ENCODE results near the gene DGCR6L. TPM values are rescaled to one million over a fixed set of nuclear protein-coding genes. Genes with fewer than 3 reads are reported as not detected.
A peak's percentile ranks its signal among the peaks of the same experiment; 100 is the strongest.
"Not testable (repeated sequence)": the region's sequence is repeated elsewhere in the genome, so short reads cannot be mapped to it uniquely, and the experiment has no call there.

The DGCR6L gene
- total and polyA plus RNA-seq, 2 donors from 2014 or later = 35.3 to 137 TPM

DNA sequence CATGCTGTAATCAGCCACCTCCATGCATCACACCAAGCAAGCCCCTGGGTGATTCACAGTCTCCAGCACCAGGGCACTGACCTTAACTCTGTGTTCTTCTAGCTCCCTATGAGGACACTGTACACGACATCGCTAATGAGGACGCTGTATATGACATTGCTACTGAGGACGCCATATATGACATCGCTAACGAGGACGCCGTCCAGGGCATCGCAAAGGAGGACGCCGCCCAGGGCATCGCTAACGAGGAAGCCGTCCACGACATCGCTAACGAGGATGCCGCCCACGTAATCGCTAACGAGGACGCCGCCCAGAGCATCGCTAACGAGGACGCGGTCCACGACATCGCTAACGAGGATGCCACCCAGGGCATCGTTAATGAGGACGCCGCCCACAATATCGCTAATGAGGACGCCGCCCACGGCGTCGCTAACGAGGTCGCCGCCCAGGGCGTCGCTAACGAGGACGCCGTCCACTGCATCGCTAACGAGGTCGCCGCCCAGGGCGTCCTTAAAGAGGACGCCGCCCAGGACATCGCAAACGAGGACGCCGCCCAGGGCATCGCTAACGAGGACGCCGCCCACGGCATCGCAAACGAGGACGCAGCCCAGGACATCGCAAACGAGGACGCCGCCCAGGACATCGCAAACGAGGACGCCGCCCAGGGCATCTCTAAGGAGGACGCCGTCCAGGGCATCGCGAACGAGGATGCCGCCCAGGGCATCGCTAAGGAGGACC lies 34.5 kb upstream of the DGCR6L start:
- Histone ChIP-seq H3K27me3 (ENCODE audit: control insufficient read depth, insufficient read depth, low read length) (no peaks in the 10 kb centered on the region), H3K9ac (ENCODE audit: low read length in 3 of 3) (no peak overlapping the region), H3K27ac (ENCODE audit: low read depth in 2 of 2, low read length in 2 of 2) (no peak overlapping the region), H3K4me3 (ENCODE audit: low read length in 3 of 3) (no peak overlapping the region), H3K4me1 (ENCODE audit: control insufficient read depth in 2 of 3, insufficient read depth in 2 of 3, low read depth in 1 of 3, low read length in 3 of 3) (no peaks in the 10 kb centered on the region), H3K36me3 (ENCODE audit: control insufficient read depth in 2 of 3, insufficient read depth in 3 of 3, low read length in 3 of 3) (no peaks in the 10 kb centered on the region), H3K9me3 (ENCODE audit: control insufficient read depth in 2 of 3, insufficient read depth in 1 of 3, low read length in 3 of 3) (no peaks in the 10 kb centered on the region)
- no peak for DNase-seq
- no peak for FAIRE-seq
- intact Hi-C loops (cut with DNase I) = no loop called here
- TF ChIP-seq CTCF (IDR thresholded peaks at IDR 0.05; ENCODE audit: borderline replicate concordance, extremely low read depth, insufficient read depth) = no peak

DNA sequence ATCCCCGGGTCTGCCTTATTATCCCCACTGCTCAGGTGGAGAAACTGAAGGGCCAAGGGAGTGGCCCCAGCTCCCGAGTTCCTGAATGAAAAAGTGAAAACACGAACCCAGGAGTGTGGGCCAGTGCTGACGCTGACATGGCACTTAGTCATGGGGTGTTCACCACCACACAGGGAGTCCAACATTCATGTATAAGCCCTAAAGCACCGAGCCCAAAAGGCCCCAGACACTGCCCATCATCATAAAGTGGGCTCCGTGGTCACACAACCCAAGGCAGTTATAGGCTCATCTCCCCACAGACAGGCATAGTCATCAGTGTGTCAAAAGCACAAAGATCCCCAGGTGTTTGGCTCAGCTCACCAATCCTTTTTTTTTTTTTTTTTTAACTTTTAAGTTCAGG lies 32.7 kb upstream of the DGCR6L start:
- H3K27ac ChIP-seq (ENCODE audit: low read depth in 2 of 2, low read length in 2 of 2); intact Hi-C loops (cut with DNase I); H3K4me3 ChIP-seq (ENCODE audit: low read length in 3 of 3); H3K9me3 ChIP-seq (ENCODE audit: control insufficient read depth in 2 of 3, insufficient read depth in 1 of 3, low read length in 3 of 3); H3K4me1 ChIP-seq (ENCODE audit: control insufficient read depth in 2 of 3, insufficient read depth in 2 of 3, low read depth in 1 of 3, low read length in 3 of 3); H3K27me3 ChIP-seq (ENCODE audit: control insufficient read depth, insufficient read depth, low read length); H3K9ac ChIP-seq (ENCODE audit: low read length in 3 of 3); H3K36me3 ChIP-seq (ENCODE audit: control insufficient read depth in 2 of 3, insufficient read depth in 3 of 3, low read length in 3 of 3); DNase-seq; FAIRE-seq: not testable (repeated sequence)

- H3K9me3 ChIP-seq (ENCODE audit: control insufficient read depth in 2 of 3, insufficient read depth in 1 of 3, low read length in 3 of 3); H3K4me3 ChIP-seq (ENCODE audit: low read length in 3 of 3); H3K4me1 ChIP-seq (ENCODE audit: control insufficient read depth in 2 of 3, insufficient read depth in 2 of 3, low read depth in 1 of 3, low read length in 3 of 3); H3K27me3 ChIP-seq (ENCODE audit: control insufficient read depth, insufficient read depth, low read length); H3K9ac ChIP-seq (ENCODE audit: low read length in 3 of 3); H3K27ac ChIP-seq (ENCODE audit: low read depth in 2 of 2, low read length in 2 of 2); H3K36me3 ChIP-seq (ENCODE audit: control insufficient read depth in 2 of 3, insufficient read depth in 3 of 3, low read length in 3 of 3); DNase-seq; FAIRE-seq; intact Hi-C loops (cut with DNase I): not testable (repeated sequence)
Observed at GRCh38 chr22:20346553-20346952, 26.7 kb upstream of the DGCR6L start.

GRCh38 chr22:20338291-20338690 lies 18.4 kb upstream of the DGCR6L start:
- intact Hi-C loops (cut with DNase I); FAIRE-seq; H3K36me3 ChIP-seq (ENCODE audit: control insufficient read depth in 2 of 3, insufficient read depth in 3 of 3, low read length in 3 of 3); H3K9me3 ChIP-seq (ENCODE audit: control insufficient read depth in 2 of 3, insufficient read depth in 1 of 3, low read length in 3 of 3); H3K4me3 ChIP-seq (ENCODE audit: low read length in 3 of 3); H3K4me1 ChIP-seq (ENCODE audit: control insufficient read depth in 2 of 3, insufficient read depth in 2 of 3, low read depth in 1 of 3, low read length in 3 of 3); H3K27me3 ChIP-seq (ENCODE audit: control insufficient read depth, insufficient read depth, low read length); H3K27ac ChIP-seq (ENCODE audit: low read depth in 2 of 2, low read length in 2 of 2); DNase-seq; H3K9ac ChIP-seq (ENCODE audit: low read length in 3 of 3): not testable (repeated sequence)

DNA sequence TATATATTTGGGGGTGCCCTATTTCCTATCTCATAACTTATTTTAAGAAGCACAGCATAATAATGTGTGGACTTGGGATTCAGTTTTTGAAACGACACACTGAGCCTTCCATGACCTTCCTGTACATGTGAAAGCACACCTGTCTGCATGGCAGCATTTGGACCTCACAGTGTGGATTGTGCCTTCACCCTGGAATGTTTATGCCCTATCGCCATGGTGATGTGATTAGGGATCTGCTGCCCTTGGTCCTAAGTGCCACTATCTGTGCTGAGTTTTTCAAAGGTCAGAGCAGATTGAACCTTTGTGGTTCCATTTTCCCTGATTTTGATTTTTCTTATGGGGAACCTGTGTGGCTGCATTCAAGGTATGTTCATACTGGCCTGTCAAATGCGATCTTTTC lies 17.9 kb upstream of the DGCR6L start:
- FAIRE-seq; H3K27ac ChIP-seq (ENCODE audit: low read depth in 2 of 2, low read length in 2 of 2); H3K27me3 ChIP-seq (ENCODE audit: control insufficient read depth, insufficient read depth, low read length); H3K9ac ChIP-seq (ENCODE audit: low read length in 3 of 3); H3K4me3 ChIP-seq (ENCODE audit: low read length in 3 of 3); H3K9me3 ChIP-seq (ENCODE audit: control insufficient read depth in 2 of 3, insufficient read depth in 1 of 3, low read length in 3 of 3); H3K36me3 ChIP-seq (ENCODE audit: control insufficient read depth in 2 of 3, insufficient read depth in 3 of 3, low read length in 3 of 3); intact Hi-C loops (cut with DNase I); H3K4me1 ChIP-seq (ENCODE audit: control insufficient read depth in 2 of 3, insufficient read depth in 2 of 3, low read depth in 1 of 3, low read length in 3 of 3): not testable (repeated sequence)
- DNase-seq = peak in 1 of 5 donors; percentile 10

- H3K4me1 ChIP-seq (ENCODE audit: control insufficient read depth in 2 of 3, insufficient read depth in 2 of 3, low read depth in 1 of 3, low read length in 3 of 3); intact Hi-C loops (cut with DNase I); H3K36me3 ChIP-seq (ENCODE audit: control insufficient read depth in 2 of 3, insufficient read depth in 3 of 3, low read length in 3 of 3); H3K27me3 ChIP-seq (ENCODE audit: control insufficient read depth, insufficient read depth, low read length); H3K27ac ChIP-seq (ENCODE audit: low read depth in 2 of 2, low read length in 2 of 2); DNase-seq; FAIRE-seq; H3K9ac ChIP-seq (ENCODE audit: low read length in 3 of 3); H3K4me3 ChIP-seq (ENCODE audit: low read length in 3 of 3); H3K9me3 ChIP-seq (ENCODE audit: control insufficient read depth in 2 of 3, insufficient read depth in 1 of 3, low read length in 3 of 3): not testable (repeated sequence)
Observed at GRCh38 chr22:20336561-20336960, 16.7 kb upstream of the DGCR6L start.

- H3K27me3 ChIP-seq (ENCODE audit: control insufficient read depth, insufficient read depth, low read length) = not testable (repeated sequence)
Observed at GRCh38 chr22:20328569-20328930, 8.7 kb upstream of the DGCR6L start.

GRCh38 chr22:20325996-20326395 lies 6.1 kb upstream of the DGCR6L start:
- H3K27me3 ChIP-seq (ENCODE audit: control insufficient read depth, insufficient read depth, low read length); H3K4me3 ChIP-seq (ENCODE audit: low read length in 3 of 3); H3K27ac ChIP-seq (ENCODE audit: low read depth in 2 of 2, low read length in 2 of 2); H3K9ac ChIP-seq (ENCODE audit: low read length in 3 of 3); DNase-seq; intact Hi-C loops (cut with DNase I); H3K4me1 ChIP-seq (ENCODE audit: control insufficient read depth in 2 of 3, insufficient read depth in 2 of 3, low read depth in 1 of 3, low read length in 3 of 3); FAIRE-seq; H3K9me3 ChIP-seq (ENCODE audit: control insufficient read depth in 2 of 3, insufficient read depth in 1 of 3, low read length in 3 of 3); H3K36me3 ChIP-seq (ENCODE audit: control insufficient read depth in 2 of 3, insufficient read depth in 3 of 3, low read length in 3 of 3): not testable (repeated sequence)

More at GRCh38 chr22:20328569-20328930, 8.7 kb upstream of the DGCR6L start:
- H3K9me3 ChIP-seq (ENCODE audit: control insufficient read depth in 2 of 3, insufficient read depth in 1 of 3, low read length in 3 of 3); H3K9ac ChIP-seq (ENCODE audit: low read length in 3 of 3); H3K4me3 ChIP-seq (ENCODE audit: low read length in 3 of 3); H3K27ac ChIP-seq (ENCODE audit: low read depth in 2 of 2, low read length in 2 of 2); intact Hi-C loops (cut with DNase I); H3K4me1 ChIP-seq (ENCODE audit: control insufficient read depth in 2 of 3, insufficient read depth in 2 of 3, low read depth in 1 of 3, low read length in 3 of 3); H3K36me3 ChIP-seq (ENCODE audit: control insufficient read depth in 2 of 3, insufficient read depth in 3 of 3, low read length in 3 of 3); FAIRE-seq: not testable (repeated sequence)
- peak in 1 of 5 donors; percentile 5 for DNase-seq

Measured in kidney (tissue), 14 donors.